CD4-positive, alpha-beta memory T cell (primary cell): ENCODE results near the gene STIM1. TPM values are rescaled to one million over a fixed set of nuclear protein-coding genes. Genes with fewer than 3 reads are reported as not detected.
"Not testable (repeated sequence)": the region's sequence is repeated elsewhere in the genome, so short reads cannot be mapped to it uniquely, and the experiment has no call there.

Experiments
- CTCF ChIA-PET: fragments of 350-600 bp; sonication (Branson Sonifier 250); formaldehyde crosslinking; loops from one replicate; lab custom pipeline; 2021; ENCODE audit warnings: inconsistent platforms; ENCODE audit not compliant: partially characterized antibody; lab: Charles Lee
- POLR2A ChIA-PET: fragments of 350-600 bp; sonication (Branson Sonifier 250); formaldehyde crosslinking; loops from one replicate; lab custom pipeline; 2021; ENCODE audit not compliant: partially characterized antibody; lab: Charles Lee
- DNase-seq, 5 donors: peaks; one replicate each; pipeline versions ENCODE4 v3.0.0 to v3.0.0-alpha.2; 2020 to 2022; ENCODE audit warnings: mixed read lengths in 1 of 5
- H3K27ac ChIP-seq: one replicate; pipeline ENCODE4 v1.7.0; 2013; ENCODE audit warnings: low read depth, low read length
- H3K27me3 ChIP-seq: 2 replicates; pipeline ENCODE4 v1.7.0; 2013; ENCODE audit warnings: mild to moderate bottlenecking, low read length, moderate library complexity; ENCODE audit not compliant: insufficient read depth
- H3K36me3 ChIP-seq: 2 replicates; pipeline ENCODE4 v1.7.0; 2013; ENCODE audit warnings: mild to moderate bottlenecking, low read length, moderate library complexity; ENCODE audit not compliant: insufficient read depth
- H3K4me1 ChIP-seq: 2 replicates; pipeline ENCODE4 v1.7.0; 2013; ENCODE audit warnings: mild to moderate bottlenecking, low read length, moderate library complexity; ENCODE audit not compliant: insufficient read depth
- H3K4me3 ChIP-seq, 2 donors: one replicate each; pipeline ENCODE4 v1.7.0; 2013; ENCODE audit warnings: low read length in 2 of 2, mild to moderate bottlenecking in 1 of 2
- H3K9me3 ChIP-seq, 2 donors: one replicate each; pipeline ENCODE4 v1.7.0; 2013; ENCODE audit warnings: low read length in 2 of 2, control low read depth in 1 of 2; ENCODE audit not compliant: control insufficient read depth in 1 of 2
- H3K27ac Mint-ChIP-seq, 7 donors: one replicate each; pipeline ENCODE4 v1.8.0; 2020 to 2021; ENCODE audit warnings: mixed read lengths in 7 of 7, mild to moderate bottlenecking in 6 of 7, inconsistent platforms in 3 of 7, moderate library complexity in 3 of 7
- H3K27me3 Mint-ChIP-seq, 2 donors: one replicate each; pipeline ENCODE4 v1.8.0; 2020 to 2021; ENCODE audit warnings: mixed read lengths in 2 of 2
- H3K36me3 Mint-ChIP-seq, 2 donors: one replicate each; pipeline ENCODE4 v1.8.0; 2020 to 2021; ENCODE audit warnings: mixed read lengths in 2 of 2, inconsistent platforms in 1 of 2, mild to moderate bottlenecking in 1 of 2
- H3K4me1 Mint-ChIP-seq, 4 donors: one replicate each; pipeline ENCODE4 v1.8.0; 2020 to 2021; ENCODE audit warnings: mixed read lengths in 4 of 4, mild to moderate bottlenecking in 1 of 4
- H3K4me3 Mint-ChIP-seq, 8 donors: one replicate each; pipeline ENCODE4 v1.8.0; 2020 to 2021; ENCODE audit warnings: mixed read lengths in 8 of 8, mild to moderate bottlenecking in 7 of 8, moderate library complexity in 6 of 8, inconsistent platforms in 3 of 8
- H3K9me3 Mint-ChIP-seq, 8 donors: one replicate each; pipeline ENCODE4 v1.8.0; 2020 to 2021; ENCODE audit warnings: mixed read lengths in 8 of 8, mild to moderate bottlenecking in 5 of 8, inconsistent platforms in 3 of 8, moderate library complexity in 1 of 8
- intact Hi-C: fragments of 100-400 bp; cut with micrococcal nuclease; formaldehyde crosslinking; loops from one replicate; pipeline ENCODE4 v1.15.1; 2023
- polyA plus RNA-seq, 2 donors: library from polyadenylated mRNA; unstranded; fragments of 300-500 nt; fragmentation: Illumina TruSeq; gene quantifications; one replicate each; pipeline ENCODE4 v1.2.3, GENCODE V29; 2021
- total RNA-seq, 2 experiments: library from RNA; stranded (reverse); gene quantifications; one replicate each; pipeline ENCODE4 v1.2.3, GENCODE V29; 2021

Gene STIM1
- total and polyA plus RNA-seq, 4 experiments from 2014 or later: 27.7 to 87.4 (median 65.5) TPM

GRCh38 chr11:3995307-3995706, 139.8 kb downstream of the STIM1 start:
- no peak for DNase-seq
- peaks cover 25% of the 10 kb centered on the region for H3K4me1 ChIP-seq
- Mint-ChIP-seq H3K4me3 (peak overlapping the region in 2 of 8 donors; percentile 2 to 8), H3K27ac (peak overlapping the region in 1 of 7 donors; percentile 5), H3K9me3 (peaks cover 0 to 21% (median 15%) of the 10 kb centered on the region in 8 donors), H3K27me3 (no peaks in the 10 kb centered on the region), H3K36me3 (peaks cover 17 to 33% of the 10 kb centered on the region in 2 donors), H3K4me1 (peaks cover 34 to 71% (median 44%) of the 10 kb centered on the region in 4 donors)
- ChIA-PET CTCF (no interaction called here), POLR2A (interaction anchor here (2.6 kb wide), 1 partner anchor 141 kb away, joined by 8 read pairs; the partner anchor contains the start of gene STIM1)
- intact Hi-C loops: loop anchor here (10.0 kb wide), 1 partner anchor 51 kb away; no protein-coding TSS in a partner anchor
- no peak overlapping the region for H3K4me3 ChIP-seq
- no peaks in the 10 kb centered on the region for H3K36me3 ChIP-seq
- no peak overlapping the region for H3K27ac ChIP-seq
- H3K9me3 ChIP-seq: no peaks in the 10 kb centered on the region
- H3K27me3 ChIP-seq: no peaks in the 10 kb centered on the region

DNA sequence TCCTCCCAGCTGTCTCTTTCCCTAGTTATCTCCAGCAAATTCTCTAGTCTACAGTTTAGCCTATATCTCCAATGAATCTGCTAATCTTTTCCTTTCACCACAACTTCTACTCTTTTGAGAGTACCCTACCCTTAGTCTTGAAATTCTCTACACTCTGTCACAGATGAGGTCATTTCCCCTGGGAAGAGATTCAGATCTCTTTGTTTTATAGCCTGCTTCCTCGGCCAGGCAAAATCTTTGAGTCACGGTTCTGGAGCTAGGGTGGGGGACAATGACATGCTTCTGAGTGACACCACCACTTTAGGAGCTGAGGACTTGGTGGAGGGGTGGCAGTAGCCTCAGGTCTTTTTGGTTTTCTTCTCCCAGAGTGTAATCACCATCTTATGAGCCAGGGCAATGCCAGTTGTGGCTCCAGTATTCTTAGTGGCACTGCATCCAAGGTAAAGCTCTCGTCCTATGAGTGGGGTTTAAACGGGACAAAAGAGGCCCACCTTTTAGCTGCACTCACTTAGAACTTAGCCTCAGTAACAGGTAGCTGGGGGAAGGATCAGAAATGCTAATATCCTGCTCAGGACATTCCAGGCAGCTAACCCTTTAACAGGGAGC, 140.6 kb downstream of the STIM1 start:
- Histone ChIP-seq H3K9me3 (no peaks in the 10 kb centered on the region), H3K4me1 (peaks cover 24% of the 10 kb centered on the region), H3K27me3 (no peaks in the 10 kb centered on the region), H3K27ac (no peak overlapping the region), H3K4me3 (no peak overlapping the region), H3K36me3 (no peaks in the 10 kb centered on the region)
- H3K4me1 Mint-ChIP-seq: peaks cover 30 to 63% (median 42%) of the 10 kb centered on the region in 4 donors
- DNase-seq: no peak
- peak overlapping the region in 1 of 8 donors; percentile 20 for H3K4me3 Mint-ChIP-seq
- peak overlapping the region in 6 of 7 donors; percentile 21 to 64 (median 44) for H3K27ac Mint-ChIP-seq
- H3K27me3 Mint-ChIP-seq: no peaks in the 10 kb centered on the region
- H3K9me3 Mint-ChIP-seq: peaks cover 0 to 21% (median 15%) of the 10 kb centered on the region in 8 donors
- ChIA-PET POLR2A (interaction anchor here (0.9 to 2.6 kb wide), 4 partner anchors 11 to 155 kb away, joined by 4 to 8 read pairs (median 4); partner anchors contain the start of genes RHOG and STIM1), CTCF (interaction anchor here (1.0 to 1.3 kb wide), 4 partner anchors 46 to 147 kb away, joined by 3 to 5 read pairs (median 3); no protein-coding TSS in a partner anchor)
- H3K36me3 Mint-ChIP-seq: peaks cover 17 to 33% of the 10 kb centered on the region in 2 donors
- intact Hi-C loops: loop anchor here (10.0 kb wide), 1 partner anchor 51 kb away; no protein-coding TSS in a partner anchor

DNA sequence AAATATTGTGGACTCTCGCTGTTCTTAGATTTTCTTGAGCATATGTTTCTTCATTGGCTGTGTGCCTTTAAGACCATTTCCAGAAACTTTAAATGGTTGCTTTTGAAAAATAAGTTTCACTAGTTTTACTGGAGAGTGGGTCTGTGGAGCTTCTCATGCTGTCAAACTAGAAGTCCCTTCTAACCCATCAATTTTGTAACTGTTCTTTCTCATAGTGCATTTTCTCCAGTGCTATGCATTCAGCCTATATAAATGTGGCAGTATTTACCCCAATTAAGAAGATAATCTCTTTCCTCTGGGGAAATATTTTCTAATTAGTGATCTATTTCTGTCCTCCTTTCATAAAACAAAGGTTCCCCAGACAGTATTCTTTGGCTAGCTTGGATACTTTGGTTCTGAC, 141.2 kb downstream of the STIM1 start:
- Mint-ChIP-seq H3K9me3 (peaks cover 0 to 21% (median 15%) of the 10 kb centered on the region in 8 donors), H3K36me3 (peaks cover 17 to 33% of the 10 kb centered on the region in 2 donors), H3K4me3 (peak overlapping the region in 1 of 8 donors; percentile 20), H3K4me1 (peaks cover 30 to 59% (median 42%) of the 10 kb centered on the region in 4 donors), H3K27me3 (no peaks in the 10 kb centered on the region), H3K27ac (peak overlapping the region in 2 of 7 donors; percentile 53 to 55)
- H3K36me3 ChIP-seq: no peaks in the 10 kb centered on the region
- no peaks in the 10 kb centered on the region for H3K9me3 ChIP-seq
- no peak overlapping the region for H3K27ac ChIP-seq
- ChIA-PET CTCF (interaction anchor here (1.0 to 1.3 kb wide), 4 partner anchors 46 to 147 kb away, joined by 3 to 5 read pairs (median 3); no protein-coding TSS in a partner anchor), POLR2A (interaction anchor here (0.9 to 2.6 kb wide), 4 partner anchors 11 to 156 kb away, joined by 4 to 8 read pairs (median 4); partner anchors contain the start of genes RHOG and STIM1)
- no peaks in the 10 kb centered on the region for H3K27me3 ChIP-seq
- no peak overlapping the region for H3K4me3 ChIP-seq
- intact Hi-C loops: loop anchor here (10.0 kb wide), 1 partner anchor 52 kb away; no protein-coding TSS in a partner anchor
- H3K4me1 ChIP-seq: peaks cover 24% of the 10 kb centered on the region
- no peak for DNase-seq

DNA sequence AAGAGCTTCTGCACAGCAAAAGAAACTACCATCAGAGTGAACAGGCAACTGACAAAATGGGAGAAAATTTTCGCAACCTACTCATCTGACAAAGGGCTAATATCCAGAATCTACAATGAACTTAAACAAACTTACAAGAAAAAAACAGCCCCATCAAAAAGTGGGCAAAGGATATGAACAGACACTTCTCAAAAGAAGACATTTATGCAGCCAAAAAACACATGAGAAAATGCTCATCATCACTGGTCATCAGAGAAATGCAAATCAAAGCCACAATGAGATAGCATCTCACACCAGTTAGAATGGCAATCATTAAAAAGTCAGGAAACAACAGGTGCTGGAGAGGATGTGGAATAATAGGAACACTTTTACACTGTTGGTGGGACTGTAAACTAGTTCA, 149.3 kb downstream of the STIM1 start:
- H3K9me3 ChIP-seq, DNase-seq, H3K4me3 Mint-ChIP-seq, H3K4me3 ChIP-seq, POLR2A ChIA-PET, H3K27me3 ChIP-seq, H3K27ac ChIP-seq, H3K36me3 ChIP-seq, H3K36me3 Mint-ChIP-seq, H3K9me3 Mint-ChIP-seq, intact Hi-C loops, CTCF ChIA-PET, H3K27me3 Mint-ChIP-seq: not testable (repeated sequence)
- peak overlapping the region in 1 of 7 donors; percentile 64 for H3K27ac Mint-ChIP-seq
- peaks cover 21 to 26% (median 22%) of the 10 kb centered on the region in 4 donors for H3K4me1 Mint-ChIP-seq
- H3K4me1 ChIP-seq: peaks cover 22% of the 10 kb centered on the region

DNA sequence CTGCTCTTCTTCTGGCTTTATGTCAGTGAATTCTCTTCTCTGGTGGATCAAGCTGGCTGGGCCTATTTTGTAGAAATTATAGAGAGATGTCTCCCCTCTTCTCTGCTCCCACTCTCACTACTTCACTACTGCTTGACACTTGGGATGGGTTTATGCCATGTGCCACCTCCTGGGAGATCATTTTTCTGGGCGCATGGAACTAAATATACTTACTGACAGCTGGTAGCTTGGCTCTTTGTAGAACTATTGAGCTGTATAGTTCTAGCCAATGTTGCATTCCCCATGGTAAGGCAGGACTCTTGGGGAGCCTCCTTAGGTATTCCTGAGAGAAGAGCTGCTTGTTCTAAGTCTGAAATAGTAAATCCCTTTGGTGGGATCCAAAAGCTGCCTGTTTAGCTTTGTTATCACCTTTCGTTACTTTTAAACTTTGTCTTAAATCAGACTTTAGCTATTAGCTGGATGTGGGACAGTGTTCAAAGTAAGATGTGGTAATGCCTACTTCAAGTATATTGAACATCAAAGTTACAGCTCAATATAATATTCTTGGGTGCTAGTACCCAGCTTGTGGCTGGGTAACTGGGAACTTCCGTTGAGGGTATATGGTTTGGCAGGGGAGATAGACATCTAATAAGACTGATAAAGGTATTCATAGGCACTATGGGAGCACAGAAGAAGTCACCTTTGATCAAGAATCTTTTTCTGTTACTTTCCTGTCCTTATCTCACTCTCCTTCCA, 151.6 kb downstream of the STIM1 start:
- Mint-ChIP-seq H3K27me3 (no peaks in the 10 kb centered on the region), H3K36me3 (peaks cover 2 to 16% of the 10 kb centered on the region in 2 donors)

DNA sequence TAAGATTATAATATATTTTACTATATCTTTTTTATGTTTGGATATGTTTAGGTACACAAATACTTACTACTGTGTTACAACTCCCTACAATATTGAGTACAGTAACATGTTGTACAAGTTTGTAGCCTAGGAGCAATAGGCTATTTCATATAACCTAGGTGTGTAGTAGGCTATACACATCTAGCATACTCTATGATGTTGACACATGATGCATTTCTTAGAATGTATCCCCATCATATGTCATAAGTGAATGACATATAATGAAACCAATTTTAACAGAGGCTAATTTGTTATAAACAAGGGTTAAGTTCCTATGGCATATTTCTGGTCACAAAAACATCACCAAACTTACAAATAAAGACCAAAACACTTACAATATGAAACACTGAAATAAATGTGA, 152.7 kb downstream of the STIM1 start:
- Mint-ChIP-seq H3K4me1 (peaks cover 35 to 48% (median 40%) of the 10 kb centered on the region in 4 donors), H3K36me3 (peaks cover 4 to 16% of the 10 kb centered on the region in 2 donors), H3K4me3 (no peak overlapping the region), H3K9me3 (peaks cover 0 to 9% (median 0%) of the 10 kb centered on the region in 8 donors), H3K27me3 (no peaks in the 10 kb centered on the region), H3K27ac (no peak overlapping the region)
- Histone ChIP-seq H3K36me3 (no peaks in the 10 kb centered on the region), H3K4me3 (no peak overlapping the region), H3K27me3 (no peaks in the 10 kb centered on the region), H3K27ac (no peak overlapping the region), H3K9me3 (no peaks in the 10 kb centered on the region), H3K4me1 (peaks cover 22% of the 10 kb centered on the region)
- ChIA-PET POLR2A (no interaction called here), CTCF (interaction anchor here (1.0 to 1.4 kb wide), 2 partner anchors 64 to 65 kb away, joined by 3 read pairs; no protein-coding TSS in a partner anchor)
- DNase-seq: no peak
- intact Hi-C loops: no loop called here

More for the DNA sequence above, 151.6 kb downstream of the STIM1 start:
- ChIA-PET POLR2A (interaction anchor here (1.1 to 1.2 kb wide), 3 partner anchors 11 to 64 kb away, joined by 3 to 4 read pairs (median 4); no protein-coding TSS in a partner anchor), CTCF (interaction anchor here (1.0 to 1.9 kb wide), 5 partner anchors 48 to 152 kb away, joined by 3 to 10 read pairs (median 3); partner anchors contain the start of gene STIM1)
- H3K36me3 ChIP-seq: no peaks in the 10 kb centered on the region
- Mint-ChIP-seq H3K9me3 (peaks cover 0 to 9% (median 0%) of the 10 kb centered on the region in 8 donors), H3K4me3 (peak overlapping the region in 5 of 8 donors; percentile 13 to 68 (median 55)), H3K4me1 (peaks cover 28 to 38% (median 31%) of the 10 kb centered on the region in 4 donors), H3K27ac (peak overlapping the region in 6 of 7 donors; percentile 9 to 65 (median 46))
- H3K4me1 ChIP-seq: peaks cover 22% of the 10 kb centered on the region
- H3K4me3 ChIP-seq: no peak overlapping the region
- no peaks in the 10 kb centered on the region for H3K9me3 ChIP-seq
- intact Hi-C loops: no loop called here
- H3K27ac ChIP-seq: no peak overlapping the region
- no peaks in the 10 kb centered on the region for H3K27me3 ChIP-seq
- peak in 4 of 5 donors; percentile 24 to 40 (median 38) for DNase-seq
